Measurements from ENCODE around the gene SLC5A4.
"Not testable (repeated sequence)": the region's sequence is repeated elsewhere in the genome, so short reads cannot be mapped to it uniquely, and the experiment has no call there.

SLC5A4 gene

GRCh38 chr22:32255217-32255616, at the start of gene SLC5A4:
SLC5A4 (minus strand) TSS chr22:32255347; CDS start chr22:32255329, 18 bp downstream.
- DNase-seq, result no peak

GRCh38 chr22:32293921-32294320, 38.8 kb upstream of the SLC5A4 start:
- DNase-seq, result not testable (repeated sequence)

- no peak for DNase-seq
Measured at GRCh38 chr22:32286290-32286840, 31.2 kb upstream of the SLC5A4 start.

GRCh38 chr22:32281072-32281471, 25.9 kb upstream of the SLC5A4 start:
- DNase-seq, result no peak

- not testable (repeated sequence) for DNase-seq
Measured at GRCh38 chr22:32275353-32275752, 20.2 kb upstream of the SLC5A4 start.

GRCh38 chr22:32271389-32271788, 16.2 kb upstream of the SLC5A4 start:
- no peak for DNase-seq

- no peak for DNase-seq
Measured at GRCh38 chr22:32270641-32271369, 15.7 kb upstream of the SLC5A4 start.

- no peak for DNase-seq
Measured at GRCh38 chr22:32269316-32269715, 14.2 kb upstream of the SLC5A4 start.

- no peak for DNase-seq
Measured at GRCh38 chr22:32267011-32267410, 11.9 kb upstream of the SLC5A4 start.

- DNase-seq, result peak; percentile 75 to 81
Measured at GRCh38 chr22:32265882-32266767, 11.0 kb upstream of the SLC5A4 start.

GRCh38 chr22:32263678-32264077, 8.5 kb upstream of the SLC5A4 start:
- not testable (repeated sequence) for DNase-seq

GRCh38 chr22:32261306-32261705, 6.2 kb upstream of the SLC5A4 start:
- DNase-seq, result no peak

- DNase-seq, result no peak
Measured at GRCh38 chr22:32258791-32259190, 3.6 kb upstream of the SLC5A4 start.

GRCh38 chr22:32255726-32256125, 579 bp upstream of the SLC5A4 start:
- no peak for DNase-seq

- no peak for DNase-seq
Measured at GRCh38 chr22:32249231-32249630, 5.9 kb downstream of the SLC5A4 start.

- DNase-seq, result no peak
Measured at GRCh38 chr22:32248276-32248675, 6.9 kb downstream of the SLC5A4 start.

- DNase-seq, result no peak
Measured at GRCh38 chr22:32246166-32246565, 9.0 kb downstream of the SLC5A4 start.

GRCh38 chr22:32245042-32245441, 10.1 kb downstream of the SLC5A4 start:
- DNase-seq, result no peak

GRCh38 chr22:32244547-32244946, 10.6 kb downstream of the SLC5A4 start:
- DNase-seq, result no peak

- DNase-seq, result no peak
Measured at GRCh38 chr22:32240461-32240860, 14.7 kb downstream of the SLC5A4 start.

- no peak for DNase-seq
Measured at GRCh38 chr22:32237906-32238305, 17.2 kb downstream of the SLC5A4 start.

- DNase-seq, result no peak
Measured at GRCh38 chr22:32236970-32237369, 18.2 kb downstream of the SLC5A4 start.

GRCh38 chr22:32233091-32233490, 22.1 kb downstream of the SLC5A4 start:
- no peak for DNase-seq

Data from stimulated activated CD4-positive, alpha-beta T cell treated with anti-CD3 and anti-CD28 coated beads, Interleukin-2, amount 100 ng/mL, for 24 hours (primary cell).